PC-3 (cell line): ENCODE measurements around the gene KRTAP10-2. TPM values are rescaled to one million over a fixed set of nuclear protein-coding genes. Genes with fewer than 3 reads are reported as not detected.

Experiments used
- ATAC-seq: fragments of 200-7000 bp; cut with Tn5 transposase; 2 replicates; pipeline ENCODE4 v1.9.1; 2020; ENCODE audit warnings: mild to moderate bottlenecking, moderate library complexity
- BruUV-seq: library from RNA; stranded (reverse); fragments of 400-500 nt; replicated peaks from 2 replicates; lab custom pipeline; 2021; lab: Mats Ljungman, UMichigan
- CTCF ChIA-PET: fragments of 300-600 bp; sonication (Branson Sonifier 250); formaldehyde crosslinking; loops from one replicate; lab custom pipeline; 2022; ENCODE audit warnings: antibody characterized with exemption; lab: Charles Lee
- POLR2A ChIA-PET: fragments of 300-600 bp; sonication (Branson Sonifier 250); formaldehyde crosslinking; loops from one replicate; lab custom pipeline; 2022; ENCODE audit warnings: antibody characterized with exemption; ENCODE audit not compliant: unreplicated experiment; lab: Charles Lee
- DNase-seq: peaks from one replicate; pipeline ENCODE4 v3.0.0-alpha.2; 2015
- H2AFZ ChIP-seq: fragments of 300-600 bp; sonication (generic); 2 replicates; pipeline ENCODE4 v1.6.0; 2016; ENCODE audit warnings: antibody characterized with exemption, low read length
- H3F3A ChIP-seq: fragments of 300-600 bp; sonication (generic); one replicate; pipeline ENCODE4 v1.6.0; 2017; ENCODE audit warnings: antibody characterized with exemption, low read length, control low read depth, mild to moderate bottlenecking; ENCODE audit not compliant: unreplicated experiment
- H3K27ac ChIP-seq: fragments of 300-600 bp; sonication (generic); 2 replicates; pipeline ENCODE4 v1.5.1; 2016; ENCODE audit warnings: mild to moderate bottlenecking, low read length
- H3K27me3 ChIP-seq: fragments of 300-600 bp; sonication (generic); 2 replicates; pipeline ENCODE4 v1.6.1; 2016; ENCODE audit warnings: low read length, mixed read lengths
- H3K36me3 ChIP-seq: fragments of 300-600 bp; sonication (generic); 2 replicates; pipeline ENCODE4 v1.6.1; 2016; ENCODE audit warnings: low read depth, mixed run types, low read length, mixed read lengths
- H3K4me1 ChIP-seq: fragments of 300-600 bp; sonication (generic); 2 replicates; pipeline ENCODE4 v1.5.1; 2016; ENCODE audit warnings: low read length; ENCODE audit not compliant: insufficient read depth
- H3K4me2 ChIP-seq: fragments of 300-600 bp; sonication (generic); 2 replicates; pipeline ENCODE4 v1.6.0; 2016; ENCODE audit warnings: low read length
- H3K4me3 ChIP-seq: fragments of 300-600 bp; sonication (generic); 2 replicates; pipeline ENCODE4 v1.5.1; 2016; ENCODE audit warnings: mild to moderate bottlenecking, low read length, mixed read lengths
- H3K79me2 ChIP-seq: fragments of 300-600 bp; sonication (generic); 2 replicates; pipeline ENCODE4 v1.6.1; 2017; ENCODE audit warnings: low read length, mixed read lengths
- H3K9ac ChIP-seq: fragments of 300-600 bp; sonication (generic); 2 replicates; pipeline ENCODE4 v1.6.0; 2016; ENCODE audit warnings: mild to moderate bottlenecking, low read length
- H3K9me2 ChIP-seq: fragments of 300-600 bp; sonication (generic); replicated peaks from 2 replicates; pipeline ENCODE4 v1.6.1; 2016; ENCODE audit warnings: mixed run types, low read length, mixed read lengths
- H3K9me3 ChIP-seq: fragments of 300-600 bp; sonication (generic); 2 replicates; pipeline ENCODE4 v1.6.1; 2016; ENCODE audit warnings: low read length, mixed read lengths
- H4K20me1 ChIP-seq: fragments of 300-600 bp; sonication (generic); 2 replicates; pipeline ENCODE4 v1.6.1; 2016; ENCODE audit warnings: low read length, mixed read lengths
- CTCF ChIP-seq: fragments of 300-600 bp; sonication (generic); conservative IDR thresholded peaks from 2 replicates; pipeline ENCODE4 v1.5.1; 2017; ENCODE audit warnings: antibody characterized with exemption, low read depth, mild to moderate bottlenecking, low read length
- EZH2 ChIP-seq: fragments of 300-600 bp; sonication (generic); IDR thresholded peaks from one replicate; pipeline ENCODE4 v1.6.1; 2017; ENCODE audit warnings: antibody characterized with exemption, mild to moderate bottlenecking, low read length; ENCODE audit not compliant: unreplicated experiment
- EZH2phosphoT487 ChIP-seq: fragments of 300-600 bp; sonication (generic); IDR thresholded peaks from 2 replicates; pipeline ENCODE4 v1.6.1; 2018; ENCODE audit warnings: mild to moderate bottlenecking, antibody characterized with exemption, low read length, borderline replicate concordance
- intact Hi-C: fragments of 100-400 bp; cut with micrococcal nuclease; formaldehyde crosslinking; loops from 2 replicates; pipeline ENCODE4 v1.9.0; 2023
- total RNA-seq: library from RNA; depleted of rRNA; stranded (reverse); fragments of >200 nt; gene quantifications from 2 replicates; pipeline ENCODE4 v1.2.3, GENCODE V29; 2014

The KRTAP10-2 gene
- total RNA-seq, 1 experiment from 2014 or later, result not detected

DNA sequence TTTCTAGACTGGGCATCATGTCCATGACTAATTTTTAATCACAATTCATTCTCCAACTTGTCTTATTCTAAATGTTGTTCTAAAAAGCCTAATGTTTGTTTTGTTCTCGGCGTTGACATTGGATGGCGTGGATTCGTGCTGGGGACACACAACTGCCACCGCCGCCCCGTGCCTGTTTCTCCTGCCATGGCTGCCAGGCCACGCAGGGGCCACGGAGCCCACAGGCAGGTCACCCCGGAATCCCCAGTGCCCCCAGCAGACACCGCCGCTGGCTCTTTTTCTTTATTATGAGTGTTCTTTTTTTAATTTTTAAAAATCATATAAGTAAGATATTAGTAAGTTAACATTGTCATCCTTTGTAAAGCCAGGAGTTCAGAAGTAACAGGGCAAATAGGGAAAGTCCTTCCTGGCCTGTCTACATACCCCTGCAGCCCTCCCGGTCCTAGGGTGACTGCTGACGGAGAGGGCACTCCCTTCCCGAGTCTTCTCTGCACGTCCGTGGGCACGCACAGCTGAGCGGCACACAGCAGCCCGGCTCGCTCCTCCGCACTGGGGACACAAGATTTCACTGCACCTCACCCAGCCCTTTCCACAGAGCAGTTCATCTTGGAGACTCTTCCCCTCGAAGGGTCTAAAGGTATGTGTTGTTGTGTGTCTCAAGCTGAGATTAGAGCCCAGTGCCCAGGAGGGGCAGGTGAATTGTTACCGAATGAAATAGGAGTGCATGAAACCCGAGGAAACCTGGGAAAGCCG, 43.5 kb downstream of the KRTAP10-2 start:
- no peaks in the 10 kb centered on the region for H3K9me3 ChIP-seq

DNA sequence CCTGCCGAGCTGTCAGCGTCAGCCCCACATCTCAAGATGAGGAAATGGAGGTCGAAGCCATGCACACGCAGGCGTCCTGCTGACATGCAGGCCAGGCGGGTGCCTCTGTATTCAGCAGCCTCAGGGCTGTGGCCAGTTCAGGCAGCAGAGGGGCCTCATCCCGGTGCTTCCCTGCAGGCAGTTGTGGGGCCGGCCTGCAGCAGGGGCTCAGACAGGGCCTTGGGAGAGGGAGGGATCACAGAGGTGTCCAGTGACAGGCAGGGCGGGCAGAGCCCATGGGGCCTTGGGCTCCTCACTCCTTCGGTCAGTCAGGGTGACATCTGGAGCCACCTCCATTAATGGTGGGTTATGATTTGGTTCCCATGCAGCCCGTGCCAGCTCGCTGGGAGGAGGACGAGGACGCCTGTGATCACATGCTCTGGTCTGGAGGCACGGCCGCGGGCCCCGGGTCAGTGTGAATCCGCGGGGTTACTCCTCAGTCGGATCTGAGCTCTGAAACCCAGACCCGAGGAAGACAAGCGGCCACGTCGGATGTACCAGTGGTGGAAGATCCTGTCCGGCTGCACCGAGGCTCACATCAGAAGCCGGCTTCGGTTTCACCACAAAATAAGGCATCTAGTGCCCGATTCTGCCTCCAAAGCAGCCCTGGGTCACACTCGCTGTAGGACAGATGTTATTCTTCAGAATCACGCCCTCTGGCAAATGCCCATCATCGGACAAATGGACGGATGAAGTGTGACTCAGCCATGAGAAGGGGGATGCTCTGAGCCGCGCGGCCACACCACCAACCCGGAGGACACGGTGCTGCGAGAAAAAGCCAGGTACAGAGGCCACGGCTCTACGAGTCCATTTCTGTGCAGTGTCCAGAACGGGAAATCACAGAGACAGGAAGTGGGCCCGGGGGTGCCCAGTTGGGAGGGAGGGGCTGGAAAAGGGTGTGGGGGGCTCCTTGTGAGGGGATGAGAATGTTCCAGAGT, 44.7 kb downstream of the KRTAP10-2 start:
- POLR2A ChIA-PET, result no interaction called here
- no peaks in the 10 kb centered on the region for H3K79me2 ChIP-seq
- no peaks in the 10 kb centered on the region for H3K36me3 ChIP-seq
- intact Hi-C loops, result no loop called here
- TF ChIP-seq CTCF (no peak), EZH2phosphoT487 (no peak), EZH2 (no peak)
- H3K9me2 ChIP-seq, result no peaks in the 10 kb centered on the region
- CTCF ChIA-PET, result no interaction called here
- H3F3A ChIP-seq, result no peaks in the 10 kb centered on the region
- H3K27ac ChIP-seq, result no peak overlapping the region
- H4K20me1 ChIP-seq, result no peaks in the 10 kb centered on the region
- no peak overlapping the region for H3K4me3 ChIP-seq
- no peaks in the 10 kb centered on the region for H3K9me3 ChIP-seq
- H3K4me1 ChIP-seq, result peaks cover 11% of the 10 kb centered on the region; the same call in 1 of the 2 replicates
- no peak overlapping the region for H3K4me2 ChIP-seq
- no peak overlapping the region for H3K9ac ChIP-seq
- no peak for DNase-seq
- BruUV-seq, result no TSS peak
- no peak overlapping the region for H2AFZ ChIP-seq
- ATAC-seq, result no peak
- H3K27me3 ChIP-seq, result no peaks in the 10 kb centered on the region

More for the DNA sequence above, 43.5 kb downstream of the KRTAP10-2 start:
- ATAC-seq (no peak), DNase-seq (no peak)
- Histone ChIP-seq H3K27me3 (no peaks in the 10 kb centered on the region), H3K9ac (no peak overlapping the region), H3K36me3 (no peaks in the 10 kb centered on the region), H2AFZ (no peak overlapping the region), H3K4me3 (no peak overlapping the region), H3K79me2 (no peaks in the 10 kb centered on the region), H3K27ac (no peak overlapping the region), H4K20me1 (no peaks in the 10 kb centered on the region), H3K4me2 (no peak overlapping the region), H3K9me2 (no peaks in the 10 kb centered on the region), H3F3A (no peaks in the 10 kb centered on the region), H3K4me1 (peaks cover 11% of the 10 kb centered on the region; the same call in 1 of the 2 replicates)
- BruUV-seq, result no TSS peak
- CTCF ChIA-PET, result no interaction called here
- TF ChIP-seq EZH2phosphoT487 (no peak), EZH2 (no peak), CTCF (no peak)
- intact Hi-C loops, result no loop called here
- POLR2A ChIA-PET, result no interaction called here
